Measurements from ENCODE around the gene TBKBP1.
A peak's percentile ranks its signal among the peaks of the same experiment; 100 is the strongest.

TBKBP1 gene

DNA sequence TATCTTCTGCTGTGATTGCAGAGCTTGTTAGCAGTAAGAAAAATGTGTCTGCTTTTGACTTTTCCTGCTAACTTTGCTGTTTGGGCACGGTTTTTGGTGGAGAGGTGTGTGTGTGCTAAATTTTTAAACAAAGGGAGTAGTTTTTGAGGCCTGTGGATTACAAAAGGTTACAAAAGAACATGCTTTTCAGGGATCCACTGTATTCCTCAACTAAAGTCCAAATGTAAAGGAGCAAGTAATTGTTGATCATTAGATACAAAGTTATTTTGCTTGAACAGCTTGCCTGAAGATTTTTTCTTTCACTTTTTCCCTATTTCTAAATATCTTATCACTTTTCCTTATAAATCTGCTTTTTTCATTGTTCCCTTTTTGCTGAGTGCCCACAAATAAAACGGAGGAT lies 42.3 kb upstream of the TBKBP1 start:
- H3K4me3 ChIP-seq (ENCODE audit: low read length), result no peak overlapping the region
- no peak for DNase-seq (ENCODE audit: low read depth)
- TF ChIP-seq, protein P1, sequence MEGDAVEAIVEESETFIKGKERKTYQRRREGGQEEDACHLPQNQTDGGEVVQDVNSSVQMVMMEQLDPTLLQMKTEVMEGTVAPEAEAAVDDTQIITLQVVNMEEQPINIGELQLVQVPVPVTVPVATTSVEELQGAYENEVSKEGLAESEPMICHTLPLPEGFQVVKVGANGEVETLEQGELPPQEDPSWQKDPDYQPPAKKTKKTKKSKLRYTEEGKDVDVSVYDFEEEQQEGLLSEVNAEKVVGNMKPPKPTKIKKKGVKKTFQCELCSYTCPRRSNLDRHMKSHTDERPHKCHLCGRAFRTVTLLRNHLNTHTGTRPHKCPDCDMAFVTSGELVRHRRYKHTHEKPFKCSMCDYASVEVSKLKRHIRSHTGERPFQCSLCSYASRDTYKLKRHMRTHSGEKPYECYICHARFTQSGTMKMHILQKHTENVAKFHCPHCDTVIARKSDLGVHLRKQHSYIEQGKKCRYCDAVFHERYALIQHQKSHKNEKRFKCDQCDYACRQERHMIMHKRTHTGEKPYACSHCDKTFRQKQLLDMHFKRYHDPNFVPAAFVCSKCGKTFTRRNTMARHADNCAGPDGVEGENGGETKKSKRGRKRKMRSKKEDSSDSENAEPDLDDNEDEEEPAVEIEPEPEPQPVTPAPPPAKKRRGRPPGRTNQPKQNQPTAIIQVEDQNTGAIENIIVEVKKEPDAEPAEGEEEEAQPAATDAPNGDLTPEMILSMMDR (conservative IDR thresholded peaks at IDR 0.05; ENCODE audit: low read length), result no peak

DNA sequence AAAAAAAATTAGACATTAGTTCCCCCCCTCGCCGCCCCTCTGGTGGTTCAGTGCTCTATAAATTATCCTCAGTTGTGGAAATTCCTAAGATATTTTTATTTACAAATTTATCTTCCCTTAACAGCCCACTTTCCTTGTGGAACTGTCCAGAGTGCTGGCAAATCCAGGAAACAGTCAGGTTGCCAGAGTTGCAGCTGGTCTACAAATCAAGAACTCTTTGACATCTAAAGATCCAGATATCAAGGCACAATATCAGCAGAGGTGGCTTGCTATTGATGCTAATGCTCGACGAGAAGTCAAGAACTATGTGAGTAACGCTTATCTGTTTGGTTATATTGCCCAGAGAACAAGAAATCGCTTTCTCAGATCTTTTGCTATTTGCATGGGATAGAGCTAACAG lies 41.4 kb upstream of the TBKBP1 start:
- TF ChIP-seq, protein P1 (conservative IDR thresholded peaks at IDR 0.05; ENCODE audit: low read length), result no peak
- peak; percentile 10 for DNase-seq (ENCODE audit: low read depth)
- H3K4me3 ChIP-seq (ENCODE audit: low read length), result no peak overlapping the region

- no peak for DNase-seq (ENCODE audit: low read depth)
- TF ChIP-seq, protein P1 (conservative IDR thresholded peaks at IDR 0.05; ENCODE audit: low read length), result no peak
- H3K4me3 ChIP-seq (ENCODE audit: low read length), result no peak overlapping the region
These were observed 40.5 kb upstream of the TBKBP1 start for GRCh38 chr17:47653442-47653841.

DNA sequence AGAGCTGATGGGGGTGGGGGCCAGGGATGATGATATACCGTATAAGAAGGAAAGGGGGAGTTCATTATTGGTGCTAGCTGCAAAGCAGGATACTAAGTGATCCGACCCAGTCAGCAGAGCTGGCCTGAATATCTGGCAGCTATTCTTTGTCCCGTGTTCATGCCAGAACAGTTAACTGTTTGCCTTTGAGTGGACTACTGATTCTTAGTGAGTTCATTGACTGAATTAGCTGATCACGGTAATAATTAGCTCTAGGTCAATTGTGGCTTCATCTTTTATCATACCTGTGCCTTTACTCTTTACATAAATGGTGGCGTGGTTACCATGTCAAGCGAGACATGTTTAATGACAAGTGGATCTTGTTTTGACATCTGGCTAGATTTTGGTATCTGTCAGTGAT lies 39.0 kb upstream of the TBKBP1 start:
- TF ChIP-seq, protein P1 (conservative IDR thresholded peaks at IDR 0.05; ENCODE audit: low read length), result no peak
- DNase-seq (ENCODE audit: low read depth), result no peak
- H3K4me3 ChIP-seq (ENCODE audit: low read length), result no peak overlapping the region

GRCh38 chr17:47660064-47660492 lies 33.9 kb upstream of the TBKBP1 start:
- TF ChIP-seq, protein P1 (conservative IDR thresholded peaks at IDR 0.05; ENCODE audit: low read length), result no peak; the same call in 1 of the 2 replicates
- DNase-seq (ENCODE audit: low read depth), result no peak
- no peak overlapping the region for H3K4me3 ChIP-seq (ENCODE audit: low read length)

DNA sequence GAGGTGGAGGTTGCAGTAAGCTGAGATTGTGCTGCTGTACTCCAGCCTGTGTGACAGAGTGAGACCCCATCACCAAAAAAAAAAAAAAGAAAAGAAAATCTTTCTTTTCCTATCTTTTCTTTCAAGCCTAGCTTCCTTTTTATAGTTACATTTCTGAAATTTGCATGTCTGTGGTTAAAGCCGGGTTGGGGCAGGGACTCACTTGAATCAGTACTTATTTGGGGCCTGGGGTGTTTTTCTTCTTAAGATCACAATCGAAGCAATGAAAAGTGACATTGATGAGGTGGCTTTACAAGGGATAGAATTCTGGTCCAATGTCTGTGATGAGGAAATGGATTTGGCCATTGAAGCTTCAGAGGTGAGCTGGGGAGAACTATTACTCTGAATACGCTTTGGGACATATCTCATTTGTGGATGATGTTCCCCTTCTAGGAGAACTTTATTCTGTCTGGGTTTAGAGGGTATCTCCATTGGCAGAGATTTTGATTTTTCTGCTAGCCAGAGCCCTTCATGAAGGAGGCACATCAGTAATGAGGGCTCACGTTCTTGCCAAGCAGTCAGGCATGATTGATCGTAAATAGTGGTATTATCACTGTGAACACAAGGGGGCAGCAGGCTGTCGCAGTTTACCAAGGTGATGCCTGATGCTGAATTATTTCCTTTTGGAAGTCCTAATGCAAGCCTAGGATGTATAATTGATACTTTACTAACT lies 29.9 kb upstream of the TBKBP1 start:
- TF ChIP-seq, protein P1 (conservative IDR thresholded peaks at IDR 0.05; ENCODE audit: low read length), result peak; percentile 74
- no peak overlapping the region for H3K4me3 ChIP-seq (ENCODE audit: low read length)
- peak; percentile 64 for DNase-seq (ENCODE audit: low read depth)

DNA sequence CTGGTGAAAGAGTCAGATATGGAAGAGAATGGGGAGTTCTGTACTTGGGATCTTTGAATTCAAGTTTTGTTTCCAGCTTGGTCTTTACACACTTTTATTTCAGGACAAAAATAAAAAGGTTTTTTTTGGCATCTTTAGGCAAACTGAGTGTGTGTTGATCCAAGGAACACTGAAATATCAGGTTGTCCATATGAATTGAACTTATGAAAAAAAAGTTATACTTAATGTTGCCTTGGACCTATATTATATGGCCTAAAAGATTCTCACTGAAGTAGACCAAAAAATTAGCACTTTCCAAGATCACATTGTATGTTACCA lies 29.4 kb upstream of the TBKBP1 start:
- H3K4me3 ChIP-seq (ENCODE audit: low read length), result no peak overlapping the region
- TF ChIP-seq, protein P1 (conservative IDR thresholded peaks at IDR 0.05; ENCODE audit: low read length), result no peak
- no peak for DNase-seq (ENCODE audit: low read depth)
